NOMO-1 (cell line): ENCODE measurements around the gene DMRT1.
"Not testable (repeated sequence)": the region's sequence is repeated elsewhere in the genome, so short reads cannot be mapped to it uniquely, and the experiment has no call there.

Source experiments
- DNase-seq, 2 experiments: peaks; one replicate each; lab custom pipeline; 2025; ENCODE audit not compliant: unreplicated experiment in 2 of 2; lab: John Stamatoyannopoulos, UW

Gene DMRT1

DNA sequence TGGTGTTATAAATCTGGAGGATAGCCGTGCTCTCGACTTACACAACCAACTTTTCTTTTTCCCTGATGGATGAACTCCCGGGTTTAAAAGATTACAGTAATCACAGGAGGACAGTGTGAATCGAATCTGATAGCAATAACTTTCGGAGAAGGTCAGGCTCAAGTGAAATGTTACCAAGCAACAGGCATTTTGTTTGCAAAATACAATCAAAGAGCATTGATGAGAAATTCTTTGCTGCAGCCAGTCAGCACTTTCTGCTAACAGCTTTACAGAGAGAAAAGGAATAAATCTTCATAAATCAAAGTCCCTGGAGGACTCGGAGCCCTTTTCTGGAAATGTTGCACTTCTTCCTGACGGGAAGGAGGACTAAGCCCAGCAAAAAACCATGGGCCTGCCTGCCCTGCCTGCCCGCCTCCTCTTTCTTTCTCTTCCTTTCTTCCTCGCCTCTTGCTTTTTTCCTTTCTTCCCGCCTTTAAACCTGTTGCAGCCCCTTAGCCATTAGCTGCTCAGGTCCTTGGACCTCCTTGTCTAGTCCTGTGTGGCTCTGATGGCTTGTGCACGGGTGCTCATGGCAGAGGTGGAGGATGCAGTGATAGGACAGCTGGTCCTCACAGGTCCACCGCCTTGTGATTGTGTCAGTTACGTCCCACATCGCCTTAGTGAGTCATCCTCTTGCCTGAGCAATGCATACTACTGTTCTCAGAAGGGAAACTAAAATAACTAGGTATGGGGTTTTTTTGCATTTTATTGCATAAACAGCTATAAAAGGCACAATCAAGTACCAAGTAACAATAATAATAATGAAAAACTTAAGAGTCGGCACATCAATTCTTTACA, 141.1 kb downstream of the DMRT1 start:
- peak in 1 of 2 experiments; percentile 22 for DNase-seq

GRCh38 chr9:994005-994404, 152.5 kb downstream of the DMRT1 start:
- peak in 1 of 2 experiments; percentile 28 for DNase-seq

DNA sequence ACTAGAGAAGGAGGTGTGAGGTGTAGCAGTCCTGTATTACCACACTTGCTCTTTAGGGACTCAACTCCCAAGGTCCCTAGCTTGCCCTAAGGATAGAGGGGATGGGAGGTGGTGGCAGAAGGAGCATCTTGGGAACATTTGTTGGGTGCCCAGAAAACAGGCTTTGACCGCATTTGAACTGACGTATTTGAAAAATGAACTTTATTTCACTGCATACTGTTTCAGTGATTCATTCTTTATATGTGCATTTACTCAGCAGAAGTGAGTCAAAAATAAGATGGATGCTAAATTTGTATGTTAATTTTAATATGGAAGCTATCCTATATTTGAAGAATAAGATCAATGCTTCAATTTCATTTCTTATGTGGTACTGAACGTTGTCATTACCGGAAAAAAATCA, 153.7 kb downstream of the DMRT1 start:
- DNase-seq, result no peak

GRCh38 chr9:995781-996180, 154.3 kb downstream of the DMRT1 start:
- DNase-seq, result no peak

DNA sequence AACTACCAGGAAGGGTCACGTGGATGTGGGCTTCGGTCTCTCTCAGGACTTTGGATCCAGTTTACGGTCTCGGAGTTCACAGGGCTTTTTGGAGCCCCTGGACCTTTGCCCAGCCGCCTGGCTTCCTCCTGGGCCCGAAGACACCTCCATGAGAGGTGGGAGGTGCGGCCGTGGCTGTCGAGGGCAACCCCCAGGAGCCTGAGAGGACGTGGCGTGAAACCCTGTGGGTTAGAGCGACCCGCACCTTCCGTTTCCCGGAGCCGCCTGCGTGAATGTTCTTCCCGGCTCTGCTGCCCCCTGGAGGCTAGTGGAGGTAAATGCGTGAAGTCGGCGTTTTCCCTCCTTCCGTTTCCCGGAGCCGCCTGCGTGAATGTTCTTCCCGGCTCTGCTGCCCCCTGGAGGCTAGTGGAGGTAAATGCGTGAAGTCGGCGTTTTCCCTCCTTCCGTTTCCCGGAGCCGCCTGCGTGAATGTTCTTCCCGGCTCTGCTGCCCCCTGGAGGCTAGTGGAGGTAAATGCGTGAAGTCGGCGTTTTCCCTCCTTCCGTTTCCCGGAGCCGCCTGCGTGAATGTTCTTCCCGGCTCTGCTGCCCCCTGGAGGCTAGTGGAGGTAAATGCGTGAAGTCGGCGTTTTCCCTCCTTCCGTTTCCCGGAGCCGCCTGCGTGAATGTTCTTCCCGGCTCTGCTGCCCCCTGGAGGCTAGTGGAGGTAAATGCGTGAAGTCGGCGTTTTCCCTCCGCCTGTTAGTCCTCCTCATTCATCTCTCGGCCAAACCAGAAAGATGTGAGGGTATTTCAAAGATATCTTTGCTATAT, 157.0 kb downstream of the DMRT1 start:
- not testable (repeated sequence) for DNase-seq

DNA sequence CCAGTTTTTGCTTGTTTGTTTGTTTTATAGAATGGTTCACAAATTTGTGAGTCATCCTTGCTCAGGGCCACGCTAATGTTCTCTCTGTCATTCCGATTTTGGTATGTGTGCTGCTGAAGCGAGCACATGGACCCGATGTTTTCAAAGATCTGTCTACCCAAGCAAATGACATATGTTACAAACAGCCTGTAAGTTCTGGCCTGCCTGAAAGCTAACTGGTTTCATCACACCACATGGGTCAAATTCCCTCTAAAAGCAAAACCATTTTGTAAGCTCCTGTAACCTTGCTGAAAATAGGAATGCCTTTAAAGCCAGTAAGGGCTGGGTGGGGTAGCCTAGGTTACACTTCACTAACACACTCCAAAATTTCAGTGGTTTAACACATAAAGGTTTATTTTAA, 160.3 kb downstream of the DMRT1 start:
- DNase-seq, result no peak

DNA sequence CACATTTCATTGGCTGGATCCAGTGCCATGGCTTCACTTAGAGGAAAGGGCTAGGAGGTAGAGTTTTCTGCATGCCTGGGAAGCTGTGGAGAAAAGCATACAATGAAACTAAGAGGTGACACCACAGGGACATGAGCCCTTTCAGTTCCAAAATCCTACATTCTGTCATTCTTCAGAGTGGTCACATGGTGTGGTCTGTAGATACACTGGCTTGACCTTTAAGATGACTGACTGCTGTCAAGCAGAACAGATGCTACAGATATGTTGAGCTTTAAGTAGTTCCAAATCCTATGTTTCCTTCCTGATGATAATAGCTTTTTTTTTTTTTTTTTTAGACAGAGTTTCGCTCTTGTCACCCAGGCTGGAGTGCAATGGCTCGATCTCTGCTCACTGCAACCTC, 161.2 kb downstream of the DMRT1 start:
- DNase-seq, result no peak

DNA sequence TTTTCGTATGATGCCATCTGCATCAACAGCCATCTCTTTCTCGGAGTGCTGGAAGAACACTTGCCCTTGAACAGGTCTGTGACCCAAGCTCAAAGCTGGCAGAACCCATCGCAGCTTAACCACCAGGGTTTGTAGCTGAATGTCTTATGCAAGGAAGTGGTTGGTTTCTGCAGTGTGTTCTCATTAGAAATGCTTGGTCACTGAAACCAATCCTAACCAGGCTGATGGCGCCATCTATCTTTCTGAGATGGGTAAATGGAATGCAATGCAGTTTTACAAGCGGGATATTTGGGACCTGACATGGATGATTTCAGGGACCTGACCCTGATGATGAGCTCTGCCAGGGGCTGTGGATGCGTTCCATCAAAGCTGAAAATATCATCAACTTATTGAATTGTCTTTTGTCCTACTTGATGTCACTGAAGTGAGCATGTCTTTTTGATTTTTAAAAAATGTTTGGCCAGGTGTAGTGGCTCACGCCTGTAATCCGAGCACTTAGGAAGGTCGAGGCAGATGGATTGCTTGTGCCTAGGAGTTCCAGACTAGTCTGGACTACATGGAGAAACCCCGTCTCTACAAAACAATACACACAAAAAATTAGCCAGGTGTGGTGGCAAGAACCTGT, 163.7 kb downstream of the DMRT1 start:
- DNase-seq, result peak in 1 of 2 experiments; percentile 20

GRCh38 chr9:1007312-1007711, 165.8 kb downstream of the DMRT1 start:
- no peak for DNase-seq

GRCh38 chr9:1008216-1008615, 166.7 kb downstream of the DMRT1 start:
- DNase-seq, result no peak

DNA sequence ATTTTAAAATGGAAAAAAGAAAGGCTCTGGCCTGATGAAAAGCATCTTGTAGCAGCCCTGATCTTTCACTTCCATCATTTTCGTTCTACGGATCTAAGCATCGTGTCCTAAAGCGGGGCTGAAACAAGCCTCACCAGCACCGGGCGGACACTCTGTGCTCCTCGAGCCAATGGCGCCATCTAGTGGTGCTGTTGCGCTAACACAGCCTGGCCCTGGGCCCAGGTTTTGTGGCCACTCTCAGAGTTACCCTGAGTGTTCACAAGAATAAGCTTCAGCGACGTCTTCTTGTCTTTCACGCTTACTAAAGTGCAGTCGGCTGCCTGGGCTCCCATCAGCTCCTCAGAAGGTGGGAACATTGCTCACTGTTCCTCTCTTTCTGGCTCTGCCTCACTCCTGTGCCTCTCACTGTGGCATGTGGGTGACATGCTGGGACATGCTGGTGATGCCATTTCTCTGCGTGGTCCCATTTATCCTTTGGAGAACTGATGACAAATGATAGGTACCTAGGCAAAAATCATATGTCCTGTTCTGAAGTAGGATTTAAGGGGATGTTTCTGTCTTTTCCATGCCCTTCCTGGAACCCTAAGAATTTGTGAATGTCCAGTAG, 167.7 kb downstream of the DMRT1 start:
- peak; percentile 23 to 27 for DNase-seq

DNA sequence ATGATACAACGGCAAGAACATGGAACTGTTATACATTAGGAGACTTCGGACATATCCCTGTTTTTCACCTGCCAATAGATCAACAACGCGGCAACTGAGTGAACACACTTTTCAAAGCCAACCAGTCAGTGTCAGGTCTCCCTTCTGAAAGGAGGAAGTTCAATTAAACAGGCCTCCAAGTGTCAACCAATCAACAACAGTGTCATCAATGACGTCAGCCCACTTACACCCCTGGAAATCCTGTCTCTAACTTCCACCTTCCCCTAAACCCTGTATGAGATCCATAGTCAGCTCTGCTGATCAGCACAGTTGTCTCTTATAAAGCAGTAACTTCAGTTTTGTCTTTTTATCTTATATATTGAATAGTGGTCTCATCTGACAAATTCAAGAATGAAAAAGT, 171.5 kb downstream of the DMRT1 start:
- DNase-seq, result peak in 1 of 2 experiments; percentile 1

GRCh38 chr9:1014225-1014624, 172.7 kb downstream of the DMRT1 start:
- DNase-seq, result no peak

DNA sequence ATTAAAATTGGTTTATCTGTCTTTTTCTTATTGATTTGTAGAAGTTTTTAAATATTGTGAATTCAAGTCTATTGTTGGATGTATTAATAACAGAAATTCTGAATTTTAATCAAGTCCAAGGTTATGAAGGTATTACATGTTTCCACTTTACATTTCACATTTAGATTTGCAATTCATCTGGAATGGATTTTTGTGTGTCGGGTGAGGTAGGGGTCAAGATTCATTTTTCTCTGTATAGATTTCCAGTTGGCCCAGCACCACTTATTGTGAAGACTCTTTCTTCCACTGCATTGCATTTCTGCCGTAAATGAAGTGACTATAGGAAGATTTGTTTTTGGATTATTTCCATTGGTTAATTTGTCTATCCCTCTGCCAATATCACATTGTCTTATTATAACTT, 173.1 kb downstream of the DMRT1 start:
- DNase-seq, result no peak

- DNase-seq, result peak in 1 of 2 experiments; percentile 15
Observed at GRCh38 chr9:1018121-1018520, 176.6 kb downstream of the DMRT1 start.
